K562 (cell line): Measurements from ENCODE around the gene GALNT9.

Experiments used
- POLR2A ChIP-seq: fragments of 450-650 bp; conservative IDR thresholded peaks from 2 replicates; pipeline ENCODE4 v1.6.1; 2016
- POLR2AphosphoS5 ChIP-seq: IDR thresholded peaks from 2 replicates; pipeline ENCODE4 v1.6.1; 2011; ENCODE audit warnings: mild to moderate bottlenecking, low read depth, low read length, moderate library complexity; ENCODE audit not compliant: control insufficient read depth, insufficient read depth
- RBM39 ChIP-seq: fragments of 200-400 bp; formaldehyde crosslinking; optimal IDR thresholded peaks from 2 replicates; pipeline ENCODE3; 2018; ENCODE audit warnings: low read depth, low read length
- SRF ChIP-seq, 2 experiments: fragments of 250-450, 450-650 bp in 1 of 2; sonication (Bioruptor Pico) in 1 of 2; sonication (generic) in 1 of 2; formaldehyde crosslinking; IDR thresholded peaks; 2 replicates each; pipeline versions ENCODE4 v1.5.0 to v1.5.1; 2020 to 2022; ENCODE audit warnings: mild to moderate bottlenecking in 1 of 2, missing genetic modification reagents in 1 of 2
- TF ChIP-seq, protein P1 (sequence below), 3 experiments: IDR thresholded peaks in 2 of 3; conservative IDR thresholded peaks in 1 of 3; 2 replicates each; pipeline ENCODE4 v1.5.1; 2011 to 2012; ENCODE audit warnings: low read length in 3 of 3, mild to moderate bottlenecking in 3 of 3, control low read depth in 2 of 3, improper control_type of control experiment in 1 of 3, inconsistent platforms in 1 of 3, low read depth in 1 of 3, mixed read lengths in 1 of 3, moderate library complexity in 1 of 3; ENCODE audit not compliant: insufficient read depth in 2 of 3

GRCh38 chr12:132367852-132368251 lies 38.5 kb upstream of the GALNT9 start:
- no peak for TF ChIP-seq POLR2A
- TF ChIP-seq, protein P1, sequence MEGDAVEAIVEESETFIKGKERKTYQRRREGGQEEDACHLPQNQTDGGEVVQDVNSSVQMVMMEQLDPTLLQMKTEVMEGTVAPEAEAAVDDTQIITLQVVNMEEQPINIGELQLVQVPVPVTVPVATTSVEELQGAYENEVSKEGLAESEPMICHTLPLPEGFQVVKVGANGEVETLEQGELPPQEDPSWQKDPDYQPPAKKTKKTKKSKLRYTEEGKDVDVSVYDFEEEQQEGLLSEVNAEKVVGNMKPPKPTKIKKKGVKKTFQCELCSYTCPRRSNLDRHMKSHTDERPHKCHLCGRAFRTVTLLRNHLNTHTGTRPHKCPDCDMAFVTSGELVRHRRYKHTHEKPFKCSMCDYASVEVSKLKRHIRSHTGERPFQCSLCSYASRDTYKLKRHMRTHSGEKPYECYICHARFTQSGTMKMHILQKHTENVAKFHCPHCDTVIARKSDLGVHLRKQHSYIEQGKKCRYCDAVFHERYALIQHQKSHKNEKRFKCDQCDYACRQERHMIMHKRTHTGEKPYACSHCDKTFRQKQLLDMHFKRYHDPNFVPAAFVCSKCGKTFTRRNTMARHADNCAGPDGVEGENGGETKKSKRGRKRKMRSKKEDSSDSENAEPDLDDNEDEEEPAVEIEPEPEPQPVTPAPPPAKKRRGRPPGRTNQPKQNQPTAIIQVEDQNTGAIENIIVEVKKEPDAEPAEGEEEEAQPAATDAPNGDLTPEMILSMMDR (IDR thresholded peaks at IDR 0.05 in 2 of 3, conservative IDR thresholded peaks at IDR 0.05 in 1 of 3; ENCODE audit: insufficient read depth in 2 of 3, low read depth in 1 of 3, low read length in 3 of 3): no peak
- no peak for TF ChIP-seq SRF (CRISPR knock-in tag; IDR thresholded peaks at IDR 0.05)
- no peak for TF ChIP-seq POLR2AphosphoS5
- no peak for TF ChIP-seq RBM39
